AG09309 (cell line): Measurements from ENCODE around the gene ST8SIA6.

Experiments used
- DNase-seq: peaks from one replicate; pipeline ENCODE4 v3.0.0-alpha.2; 2010; ENCODE audit warnings: low read depth
- H3K4me3 ChIP-seq: 2 replicates; pipeline ENCODE4 v1.5.1; 2011; ENCODE audit warnings: mild to moderate bottlenecking, low read depth, low read length, moderate library complexity; ENCODE audit not compliant: control insufficient read depth
- TF ChIP-seq, protein P1 (sequence below): IDR thresholded peaks from 2 replicates; pipeline ENCODE4 v1.5.1; 2011; ENCODE audit warnings: mild to moderate bottlenecking, low read depth, low read length, inconsistent platforms; ENCODE audit not compliant: insufficient read depth, control insufficient read depth; ENCODE audit errors: missing control alignments

Gene ST8SIA6

DNA sequence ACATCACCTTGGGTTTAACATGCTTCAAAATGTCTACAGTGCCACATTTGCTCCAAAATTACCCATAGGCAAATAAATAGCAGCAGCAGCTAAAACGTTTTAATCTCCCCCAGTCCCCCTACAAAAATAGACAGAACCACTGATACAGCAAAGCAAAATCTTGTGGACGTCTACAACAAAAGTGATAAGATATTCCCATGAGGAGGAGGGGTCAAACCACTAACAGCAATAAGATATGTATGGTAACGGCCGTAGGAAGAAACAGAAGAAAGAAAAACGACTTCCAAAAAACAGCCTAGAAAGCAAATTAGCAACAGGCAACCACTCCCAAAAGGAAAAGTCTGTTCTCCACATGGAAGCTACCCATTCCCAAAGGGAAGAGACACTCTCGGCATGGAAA is 34.5 kb upstream of the ST8SIA6 start:
- TF ChIP-seq, protein P1, sequence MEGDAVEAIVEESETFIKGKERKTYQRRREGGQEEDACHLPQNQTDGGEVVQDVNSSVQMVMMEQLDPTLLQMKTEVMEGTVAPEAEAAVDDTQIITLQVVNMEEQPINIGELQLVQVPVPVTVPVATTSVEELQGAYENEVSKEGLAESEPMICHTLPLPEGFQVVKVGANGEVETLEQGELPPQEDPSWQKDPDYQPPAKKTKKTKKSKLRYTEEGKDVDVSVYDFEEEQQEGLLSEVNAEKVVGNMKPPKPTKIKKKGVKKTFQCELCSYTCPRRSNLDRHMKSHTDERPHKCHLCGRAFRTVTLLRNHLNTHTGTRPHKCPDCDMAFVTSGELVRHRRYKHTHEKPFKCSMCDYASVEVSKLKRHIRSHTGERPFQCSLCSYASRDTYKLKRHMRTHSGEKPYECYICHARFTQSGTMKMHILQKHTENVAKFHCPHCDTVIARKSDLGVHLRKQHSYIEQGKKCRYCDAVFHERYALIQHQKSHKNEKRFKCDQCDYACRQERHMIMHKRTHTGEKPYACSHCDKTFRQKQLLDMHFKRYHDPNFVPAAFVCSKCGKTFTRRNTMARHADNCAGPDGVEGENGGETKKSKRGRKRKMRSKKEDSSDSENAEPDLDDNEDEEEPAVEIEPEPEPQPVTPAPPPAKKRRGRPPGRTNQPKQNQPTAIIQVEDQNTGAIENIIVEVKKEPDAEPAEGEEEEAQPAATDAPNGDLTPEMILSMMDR = no peak

DNA sequence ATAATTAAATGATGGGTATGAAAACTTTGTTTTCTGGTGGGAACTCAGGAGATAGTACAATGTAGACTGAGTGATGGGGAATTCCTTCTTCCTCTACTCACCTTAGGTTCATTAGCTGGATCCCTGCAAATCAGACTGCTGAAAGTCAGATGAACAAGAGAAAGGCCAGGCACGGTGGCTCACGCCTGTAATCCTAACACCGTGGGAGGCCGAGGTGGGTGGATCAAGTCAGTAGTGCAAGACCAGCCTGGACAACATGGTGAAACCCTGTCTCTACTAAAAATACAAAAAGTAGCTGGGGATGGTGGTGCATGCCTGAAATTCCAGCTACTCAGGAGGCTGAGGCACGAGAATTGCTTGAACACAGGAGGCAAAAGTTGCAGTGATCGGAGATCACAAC is 28.7 kb upstream of the ST8SIA6 start:
- TF ChIP-seq, protein P1 = no peak
- no peak overlapping the region for H3K4me3 ChIP-seq
- no peak for DNase-seq

More for the DNA sequence above, 34.5 kb upstream of the ST8SIA6 start:
- DNase-seq = no peak
- H3K4me3 ChIP-seq = no peak overlapping the region

DNA sequence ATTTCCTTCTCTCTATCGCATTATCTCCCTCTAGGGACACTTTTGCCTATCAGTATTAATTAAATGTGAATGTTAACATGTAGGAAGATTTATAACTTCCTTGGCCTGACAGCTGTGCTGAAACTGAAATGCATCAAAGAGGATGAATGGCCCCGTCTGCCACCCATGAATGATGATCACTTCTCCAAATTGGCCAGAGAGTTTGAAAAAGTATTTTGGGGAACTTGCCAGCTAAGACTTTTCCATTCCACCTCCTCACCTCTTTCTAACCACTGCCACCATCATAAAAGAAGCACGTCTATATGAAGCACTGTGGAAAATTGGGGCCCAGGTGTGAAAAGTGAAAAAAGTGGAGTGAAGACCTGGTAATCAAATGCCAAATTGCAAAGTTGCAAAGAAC is 25.4 kb upstream of the ST8SIA6 start:
- TF ChIP-seq, protein P1 = no peak
- no peak for DNase-seq
- no peak overlapping the region for H3K4me3 ChIP-seq

DNA sequence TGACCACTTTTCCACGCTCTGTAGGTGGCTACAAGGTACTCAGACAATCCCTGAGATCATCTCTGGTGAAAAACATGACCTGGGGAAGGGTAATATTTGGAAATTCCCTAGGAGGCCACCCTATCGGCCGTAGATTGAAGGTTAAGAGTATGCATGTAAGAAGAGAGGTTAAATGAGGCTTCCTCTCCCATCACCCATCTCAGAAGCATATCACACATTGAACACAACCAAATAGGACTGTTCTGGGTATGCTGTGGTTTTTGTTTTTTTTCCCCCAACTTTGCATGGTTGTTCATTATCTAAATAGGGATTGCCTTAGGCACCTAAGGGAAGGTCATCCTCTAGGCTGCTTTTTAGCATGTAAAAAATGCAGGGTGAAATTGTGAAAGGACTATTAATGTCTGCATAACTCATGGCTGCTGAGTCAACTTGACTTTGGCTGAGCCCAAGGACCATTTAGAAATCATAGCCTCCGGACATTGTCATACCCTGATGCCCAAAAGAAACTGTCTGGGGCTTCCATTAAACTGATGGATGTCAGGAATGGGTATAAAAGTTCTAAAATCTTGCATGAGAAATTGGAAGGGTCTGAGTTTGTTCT is 24.7 kb upstream of the ST8SIA6 start:
- no peak overlapping the region for H3K4me3 ChIP-seq
- no peak for DNase-seq
- TF ChIP-seq, protein P1 = no peak

DNA sequence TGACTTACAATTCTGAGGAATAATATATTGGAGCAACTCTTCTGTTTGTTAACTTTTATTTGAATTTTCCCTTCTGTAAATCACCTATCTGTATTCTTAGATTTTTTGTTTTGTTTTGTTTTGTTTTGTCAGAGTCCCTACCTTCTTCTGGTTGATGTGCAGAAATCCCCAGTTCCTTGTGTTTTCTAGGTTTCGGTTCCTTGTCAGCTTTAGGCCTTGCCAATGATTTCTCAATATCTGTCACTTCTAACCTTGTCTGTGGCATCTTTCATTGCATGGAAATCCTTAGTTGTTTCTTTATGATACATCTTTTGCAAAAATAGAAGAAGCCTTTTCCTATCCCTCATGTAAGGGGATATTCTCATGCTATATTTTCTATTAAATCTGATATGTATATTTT is 21.7 kb upstream of the ST8SIA6 start:
- H3K4me3 ChIP-seq = no peak overlapping the region
- TF ChIP-seq, protein P1 = no peak
- DNase-seq = no peak

DNA sequence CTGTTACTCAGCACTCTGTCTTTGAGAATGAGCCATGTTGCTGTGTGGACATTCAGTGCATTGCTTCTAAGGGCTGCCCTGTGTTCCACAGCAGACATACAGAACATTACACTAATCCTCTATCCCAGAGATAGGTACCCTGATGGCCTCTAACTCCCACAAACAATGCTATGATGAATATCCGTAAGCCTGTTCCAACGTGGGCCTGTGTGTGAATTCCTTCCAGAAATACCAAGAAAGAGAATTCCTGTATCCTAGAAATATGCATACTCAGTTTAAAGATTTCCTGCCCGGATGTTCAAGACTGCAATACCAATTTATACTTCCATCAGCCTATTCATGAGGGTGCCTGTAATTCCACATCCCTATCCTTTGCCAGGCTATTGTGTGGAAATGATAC is 21.3 kb upstream of the ST8SIA6 start:
- TF ChIP-seq, protein P1 = no peak
- no peak for DNase-seq
- H3K4me3 ChIP-seq = no peak overlapping the region
